ENCODE measurements around the gene CCL19. TPM values are rescaled to one million over a fixed set of nuclear protein-coding genes. Genes with fewer than 3 reads are reported as not detected.

Gene CCL19
- total RNA-seq, 1 donor from 2014 or later, result not detected

DNA sequence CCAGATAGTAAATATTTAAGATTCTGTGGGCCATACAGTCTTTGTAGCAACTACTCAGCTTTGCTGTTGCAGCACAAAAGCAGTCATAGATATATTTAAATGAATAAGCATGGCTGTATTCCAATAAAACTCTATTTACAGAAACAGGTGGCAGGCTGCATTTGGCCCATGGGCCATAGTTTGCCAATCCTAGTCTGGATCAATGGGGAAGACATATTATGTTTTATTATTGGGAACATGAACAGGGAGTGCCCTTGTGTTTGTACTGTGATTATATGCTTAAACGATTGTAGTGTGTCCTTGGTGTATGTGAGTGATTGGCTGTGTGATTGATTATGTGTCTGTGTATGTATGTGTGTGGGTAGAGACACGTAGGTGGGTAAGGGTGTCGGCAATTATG, 16.6 kb downstream of the CCL19 start:
- TF ChIP-seq, protein P1, sequence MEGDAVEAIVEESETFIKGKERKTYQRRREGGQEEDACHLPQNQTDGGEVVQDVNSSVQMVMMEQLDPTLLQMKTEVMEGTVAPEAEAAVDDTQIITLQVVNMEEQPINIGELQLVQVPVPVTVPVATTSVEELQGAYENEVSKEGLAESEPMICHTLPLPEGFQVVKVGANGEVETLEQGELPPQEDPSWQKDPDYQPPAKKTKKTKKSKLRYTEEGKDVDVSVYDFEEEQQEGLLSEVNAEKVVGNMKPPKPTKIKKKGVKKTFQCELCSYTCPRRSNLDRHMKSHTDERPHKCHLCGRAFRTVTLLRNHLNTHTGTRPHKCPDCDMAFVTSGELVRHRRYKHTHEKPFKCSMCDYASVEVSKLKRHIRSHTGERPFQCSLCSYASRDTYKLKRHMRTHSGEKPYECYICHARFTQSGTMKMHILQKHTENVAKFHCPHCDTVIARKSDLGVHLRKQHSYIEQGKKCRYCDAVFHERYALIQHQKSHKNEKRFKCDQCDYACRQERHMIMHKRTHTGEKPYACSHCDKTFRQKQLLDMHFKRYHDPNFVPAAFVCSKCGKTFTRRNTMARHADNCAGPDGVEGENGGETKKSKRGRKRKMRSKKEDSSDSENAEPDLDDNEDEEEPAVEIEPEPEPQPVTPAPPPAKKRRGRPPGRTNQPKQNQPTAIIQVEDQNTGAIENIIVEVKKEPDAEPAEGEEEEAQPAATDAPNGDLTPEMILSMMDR (conservative IDR thresholded peaks at IDR 0.05; ENCODE audit: low read depth, low read length), result no peak
- H3K4me3 ChIP-seq (ENCODE audit: low read depth, low read length), result no peak overlapping the region
- DNase-seq (ENCODE audit: low read depth), result no peak

DNA sequence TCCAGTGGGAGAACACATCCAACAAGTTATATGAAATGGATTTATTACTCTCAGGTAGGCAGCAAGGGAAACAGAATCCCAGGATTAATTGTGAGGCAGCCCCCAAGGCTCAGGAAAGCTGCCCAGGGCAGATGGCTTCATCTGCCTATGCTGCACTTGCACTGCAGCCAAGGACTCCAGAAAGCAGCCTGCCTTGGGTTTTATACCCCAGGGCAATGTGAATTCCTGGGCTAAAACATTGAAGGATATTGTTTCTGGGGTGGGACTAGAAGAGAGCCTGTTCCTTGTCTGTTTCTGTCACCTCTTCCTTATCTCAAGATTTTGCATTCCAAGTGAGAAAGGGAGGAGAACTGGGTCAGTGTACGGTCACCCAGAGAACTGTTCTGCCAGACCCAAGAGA, 19.8 kb downstream of the CCL19 start:
- TF ChIP-seq, protein P1 (conservative IDR thresholded peaks at IDR 0.05; ENCODE audit: low read depth, low read length), result no peak
- H3K4me3 ChIP-seq (ENCODE audit: low read depth, low read length), result no peak overlapping the region
- no peak for DNase-seq (ENCODE audit: low read depth)

DNA sequence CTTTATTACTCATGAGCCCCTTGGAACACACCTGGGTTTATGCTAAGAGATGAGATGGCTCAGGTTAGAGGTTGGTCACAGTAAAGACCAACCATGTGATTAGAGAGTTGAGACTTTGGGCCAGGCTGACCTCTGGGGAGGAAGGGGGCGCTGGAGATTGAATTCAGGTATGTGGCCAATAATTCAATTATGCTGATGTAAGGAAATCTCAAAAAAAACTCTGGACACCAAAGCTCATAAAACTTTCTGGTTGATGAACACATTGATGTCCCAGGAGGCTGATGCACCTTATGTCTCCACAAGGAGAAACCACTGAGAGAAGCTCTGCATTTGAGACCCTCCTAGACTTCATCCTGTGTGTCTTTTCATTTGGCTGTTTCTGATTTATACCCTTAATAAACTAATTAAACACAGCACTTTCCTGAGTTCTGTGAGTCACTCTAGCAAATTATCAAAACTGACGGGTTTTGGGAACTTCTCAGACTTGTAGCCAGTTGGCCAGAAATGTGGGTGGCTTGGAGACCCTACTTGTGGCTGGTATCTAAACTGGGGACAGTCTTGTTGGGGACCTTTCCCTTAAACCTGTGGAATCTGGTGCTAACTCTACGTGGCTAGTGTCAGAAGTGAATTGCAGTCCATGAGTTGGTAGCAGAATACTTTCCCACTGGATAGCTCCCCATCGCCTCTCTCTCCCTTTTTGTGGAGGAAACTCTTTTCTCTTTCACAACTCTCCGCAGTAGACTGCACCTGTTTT, 21.1 kb downstream of the CCL19 start:
- H3K4me3 ChIP-seq (ENCODE audit: low read depth, low read length), result no peak overlapping the region
- TF ChIP-seq, protein P1 (conservative IDR thresholded peaks at IDR 0.05; ENCODE audit: low read depth, low read length), result no peak
- no peak for DNase-seq (ENCODE audit: low read depth)

DNA sequence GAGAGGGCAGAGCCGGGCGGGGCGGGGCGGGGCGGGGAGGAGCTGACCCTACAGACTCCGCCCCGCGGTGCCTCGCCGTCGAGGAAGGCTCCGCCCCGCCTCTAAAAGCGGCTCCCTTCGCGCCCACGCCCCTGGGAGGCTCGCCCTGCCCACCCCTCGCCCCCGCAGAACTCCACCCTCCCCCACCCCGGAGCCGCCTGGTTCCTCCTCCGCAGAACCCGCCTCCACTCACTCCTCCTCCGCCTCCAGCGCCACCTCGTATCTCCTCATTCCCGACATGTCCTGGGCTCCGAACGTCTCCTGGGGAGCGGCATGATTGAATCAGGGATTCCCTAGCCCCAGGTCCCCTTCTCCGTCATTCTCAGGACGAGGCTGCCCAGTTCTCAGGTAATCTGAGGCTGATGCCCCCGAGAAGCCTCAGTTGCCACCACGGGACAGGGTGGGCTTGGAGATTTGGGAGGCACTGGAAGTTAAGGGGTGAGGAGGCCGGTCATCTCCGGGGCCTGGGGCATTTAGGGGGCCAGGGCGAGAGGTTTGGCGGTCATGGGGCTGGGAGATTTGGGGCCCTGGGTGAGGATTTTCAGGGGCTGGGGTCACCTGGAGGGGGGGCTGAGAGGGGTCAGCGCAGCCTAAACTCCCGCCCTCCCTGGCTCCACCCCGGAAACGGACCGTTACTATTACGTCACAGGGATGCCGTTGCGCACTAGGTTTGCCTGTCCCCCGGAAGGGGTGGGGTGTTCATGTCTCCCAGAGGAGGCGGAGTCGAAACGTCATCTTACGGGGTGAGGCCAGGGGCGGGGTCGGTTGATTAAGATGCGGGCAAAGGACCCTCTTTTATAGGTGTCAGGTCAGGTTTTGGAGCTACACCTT, 25.5 kb downstream of the CCL19 start:
- H3K4me3 ChIP-seq (ENCODE audit: low read depth, low read length), result peak overlapping the region; percentile 98
- DNase-seq (ENCODE audit: low read depth), result no peak
- TF ChIP-seq, protein P1 (conservative IDR thresholded peaks at IDR 0.05; ENCODE audit: low read depth, low read length), result no peak

DNA sequence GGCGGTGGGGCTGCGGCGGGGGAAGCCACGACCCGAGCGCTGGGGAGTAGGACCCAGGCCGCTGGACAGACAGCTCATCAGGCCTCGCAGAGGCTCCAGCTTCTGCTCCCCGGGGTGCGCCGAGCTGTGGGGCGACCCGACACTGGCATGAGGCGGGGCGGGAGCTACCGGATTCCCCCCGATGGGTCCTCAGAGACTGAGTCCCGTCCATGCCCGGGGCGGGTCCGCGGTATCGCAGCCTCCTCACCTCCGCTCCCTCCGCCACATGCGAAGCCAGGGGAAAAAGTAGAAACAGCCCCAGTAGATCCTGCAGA, 26.1 kb downstream of the CCL19 start:
- H3K4me3 ChIP-seq (ENCODE audit: low read depth, low read length), result peak overlapping the region; percentile 98
- DNase-seq (ENCODE audit: low read depth), result no peak
- TF ChIP-seq, protein P1 (conservative IDR thresholded peaks at IDR 0.05; ENCODE audit: low read depth, low read length), result no peak

DNA sequence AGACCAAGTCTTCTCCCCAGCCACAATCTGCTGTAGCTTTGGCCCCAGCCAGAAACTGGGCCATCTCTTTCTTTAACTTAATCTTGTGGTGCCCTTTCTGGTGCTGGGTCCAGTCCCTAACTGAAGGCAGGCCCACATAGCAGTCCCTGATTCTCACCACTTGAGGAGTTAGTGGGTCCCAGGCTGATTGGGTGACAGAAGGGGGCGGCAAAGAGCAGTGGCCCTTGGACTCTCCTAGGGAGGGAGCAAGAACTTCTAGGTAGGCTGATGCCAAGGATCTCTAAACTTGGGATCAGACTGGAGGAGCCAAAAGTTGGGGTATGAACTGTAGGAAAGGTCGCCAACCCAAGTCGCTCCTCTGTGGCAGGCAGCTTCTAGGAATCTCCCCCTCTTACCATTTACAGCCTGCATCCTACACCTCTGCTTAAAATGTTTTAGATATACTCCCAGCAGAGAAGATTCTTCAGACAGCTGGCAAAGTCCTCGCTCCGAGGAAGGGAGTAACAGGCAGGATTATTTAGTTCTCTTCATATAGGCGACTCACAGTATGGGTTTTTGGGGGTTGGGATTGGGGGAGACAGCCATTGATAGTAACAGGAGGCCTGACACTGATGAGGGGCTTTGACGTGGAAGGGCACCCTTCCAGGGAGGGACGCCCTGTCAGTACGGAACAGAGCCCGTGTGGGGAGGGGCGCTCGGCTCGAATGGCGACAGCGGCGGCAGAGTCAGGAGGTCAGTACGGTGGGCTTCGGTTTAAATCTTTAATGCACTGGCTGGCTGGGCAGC, 26.6 kb downstream of the CCL19 start:
- TF ChIP-seq, protein P1 (conservative IDR thresholded peaks at IDR 0.05; ENCODE audit: low read depth, low read length), result peak; percentile 99

More for the DNA sequence above, 26.6 kb downstream of the CCL19 start:
- peak overlapping the region; percentile 98 for H3K4me3 ChIP-seq (ENCODE audit: low read depth, low read length)
- no peak for DNase-seq (ENCODE audit: low read depth)

All from epithelial cell of proximal tubule (primary cell).